ENCODE measurements around the gene NFE2L1.
"Not testable (repeated sequence)": the region's sequence is repeated elsewhere in the genome, so short reads cannot be mapped to it uniquely, and the experiment has no call there.

NFE2L1 gene

DNA sequence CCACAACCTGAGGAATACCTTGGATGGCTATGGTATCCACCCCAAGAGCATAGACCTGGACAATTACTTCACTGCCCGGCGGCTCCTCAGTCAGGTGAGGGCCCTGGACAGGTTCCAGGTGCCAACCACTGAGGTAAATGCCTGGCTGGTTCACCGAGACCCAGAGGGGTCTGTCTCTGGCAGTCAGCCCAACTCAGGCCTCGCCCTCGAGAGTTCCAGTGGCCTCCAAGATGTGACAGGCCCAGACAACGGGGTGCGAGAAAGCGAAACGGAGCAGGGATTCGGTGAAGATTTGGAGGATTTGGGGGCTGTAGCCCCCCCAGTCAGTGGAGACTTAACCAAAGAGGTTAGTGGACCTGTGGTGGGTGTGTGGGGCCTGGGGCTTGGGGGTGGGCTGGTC, 3.1 kb downstream of the NFE2L1 start:
- DNase-seq, result no peak

- no peak for DNase-seq
Observed at GRCh38 chr17:48051706-48052486, 3.7 kb downstream of the NFE2L1 start.

DNA sequence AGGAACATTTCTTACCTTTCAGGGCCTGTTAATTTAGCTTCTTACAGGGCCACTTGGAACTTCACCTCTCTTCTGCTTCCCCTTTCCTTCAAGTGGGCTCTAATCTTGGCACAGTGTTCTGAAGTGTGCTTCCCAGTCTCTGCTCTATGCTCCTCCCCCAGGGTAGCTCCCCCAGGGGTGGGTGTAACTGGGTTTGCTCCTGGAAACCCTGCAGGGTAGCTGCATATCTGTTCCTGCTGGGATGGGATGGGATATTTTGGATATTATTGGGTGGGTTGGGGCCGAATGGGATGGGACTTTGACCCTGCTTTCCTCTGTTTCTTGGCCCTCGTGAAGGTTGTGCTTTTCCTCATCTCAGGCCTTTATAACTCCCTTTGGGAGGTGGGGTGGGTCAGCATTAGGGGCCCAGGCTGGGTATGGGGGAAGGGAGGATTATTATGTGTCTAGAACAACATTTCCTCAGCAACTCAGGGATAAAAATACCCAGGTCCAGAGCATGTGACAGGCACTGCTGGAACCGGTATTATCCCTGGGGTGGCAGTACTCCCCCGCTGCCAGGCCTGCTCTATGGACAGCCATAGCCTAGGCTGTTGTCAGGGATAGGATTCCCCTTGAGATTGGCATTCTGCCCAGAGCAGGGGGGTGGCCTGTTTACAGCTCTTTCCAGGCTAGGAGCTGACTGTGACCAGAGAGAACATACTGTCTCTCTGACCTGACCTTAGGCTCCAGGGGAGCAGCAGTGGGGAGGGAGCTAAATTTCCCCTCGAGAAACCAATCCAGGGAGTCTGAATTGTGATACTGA, 5.0 kb downstream of the NFE2L1 start:
- DNase-seq, result no peak

- DNase-seq, result no peak
Observed at GRCh38 chr17:48053758-48054237, 5.6 kb downstream of the NFE2L1 start.

GRCh38 chr17:48054238-48055185, 6.4 kb downstream of the NFE2L1 start:
- peak; percentile 82 for DNase-seq

DNA sequence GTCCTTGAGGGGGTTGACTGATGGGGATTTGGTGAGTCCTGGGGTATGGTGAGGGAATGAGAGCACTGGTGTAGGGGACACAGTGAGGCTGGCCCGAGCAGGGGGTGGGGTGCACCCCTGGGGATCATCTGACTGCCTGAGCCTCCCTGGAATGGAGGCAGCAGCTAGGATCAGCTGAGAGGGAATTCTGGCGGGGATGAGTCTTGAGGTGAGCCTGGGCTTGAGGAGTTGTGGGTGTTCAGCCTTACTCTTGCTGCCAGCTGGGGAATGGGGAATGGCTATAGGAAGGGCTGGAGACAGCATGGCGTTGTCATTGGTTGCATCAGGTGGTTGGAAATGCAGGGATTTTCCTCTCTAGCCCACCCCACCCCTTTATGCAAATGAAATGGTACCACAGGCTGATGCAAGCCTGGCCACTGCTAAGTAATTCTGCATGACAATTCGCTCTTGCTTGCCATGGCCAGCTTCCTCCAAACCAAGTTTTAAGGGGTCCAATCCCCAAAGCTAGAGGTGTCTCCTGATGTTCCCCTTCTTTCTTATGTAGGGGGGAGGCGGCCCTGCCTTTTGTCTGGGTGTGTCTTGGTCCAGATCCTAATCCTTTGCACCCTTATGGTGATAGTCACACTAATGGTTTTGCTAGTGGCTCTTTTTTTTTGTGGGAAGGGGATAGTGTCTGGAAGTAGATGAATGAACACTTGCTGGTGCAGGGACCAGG, 7.5 kb downstream of the NFE2L1 start:
- DNase-seq, result peak; percentile 79

GRCh38 chr17:48056246-48056745, 8.1 kb downstream of the NFE2L1 start:
- no peak for DNase-seq

GRCh38 chr17:48056879-48057278, 8.7 kb downstream of the NFE2L1 start:
- DNase-seq, result no peak

- no peak for DNase-seq
Observed at GRCh38 chr17:48057626-48058025, 9.5 kb downstream of the NFE2L1 start.

DNA sequence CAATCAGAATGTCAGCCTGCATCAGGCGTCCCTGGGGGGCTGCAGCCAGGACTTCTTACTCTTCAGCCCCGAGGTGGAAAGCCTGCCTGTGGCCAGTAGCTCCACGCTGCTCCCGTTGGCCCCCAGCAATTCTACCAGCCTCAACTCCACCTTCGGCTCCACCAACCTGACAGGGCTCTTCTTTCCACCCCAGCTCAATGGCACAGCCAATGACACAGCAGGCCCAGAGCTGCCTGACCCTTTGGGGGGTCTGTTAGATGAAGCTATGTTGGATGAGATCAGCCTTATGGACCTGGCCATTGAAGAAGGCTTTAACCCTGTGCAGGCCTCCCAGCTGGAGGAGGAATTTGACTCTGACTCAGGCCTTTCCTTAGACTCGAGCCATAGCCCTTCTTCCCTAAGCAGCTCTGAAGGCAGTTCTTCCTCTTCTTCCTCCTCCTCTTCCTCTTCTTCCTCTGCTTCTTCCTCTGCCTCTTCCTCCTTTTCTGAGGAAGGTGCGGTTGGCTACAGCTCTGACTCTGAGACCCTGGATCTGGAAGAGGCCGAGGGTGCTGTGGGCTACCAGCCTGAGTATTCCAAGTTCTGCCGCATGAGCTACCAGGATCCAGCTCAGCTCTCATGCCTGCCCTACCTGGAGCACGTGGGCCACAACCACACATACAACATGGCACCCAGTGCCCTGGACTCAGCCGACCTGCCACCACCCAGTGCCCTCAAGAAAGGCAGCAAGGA, 10.4 kb downstream of the NFE2L1 start:
- no peak for DNase-seq

- DNase-seq, result no peak
Observed at GRCh38 chr17:48059125-48059668, 11.0 kb downstream of the NFE2L1 start.

- no peak for DNase-seq
Observed at GRCh38 chr17:48060249-48060648, 12.1 kb downstream of the NFE2L1 start.

GRCh38 chr17:48062273-48062672, 14.1 kb downstream of the NFE2L1 start:
- DNase-seq, result no peak

GRCh38 chr17:48064638-48065037, 16.5 kb downstream of the NFE2L1 start:
- DNase-seq, result no peak

GRCh38 chr17:48066192-48066591, 18.0 kb downstream of the NFE2L1 start:
- no peak for DNase-seq

- DNase-seq, result no peak
Observed at GRCh38 chr17:48066656-48067055, 18.5 kb downstream of the NFE2L1 start.

DNA sequence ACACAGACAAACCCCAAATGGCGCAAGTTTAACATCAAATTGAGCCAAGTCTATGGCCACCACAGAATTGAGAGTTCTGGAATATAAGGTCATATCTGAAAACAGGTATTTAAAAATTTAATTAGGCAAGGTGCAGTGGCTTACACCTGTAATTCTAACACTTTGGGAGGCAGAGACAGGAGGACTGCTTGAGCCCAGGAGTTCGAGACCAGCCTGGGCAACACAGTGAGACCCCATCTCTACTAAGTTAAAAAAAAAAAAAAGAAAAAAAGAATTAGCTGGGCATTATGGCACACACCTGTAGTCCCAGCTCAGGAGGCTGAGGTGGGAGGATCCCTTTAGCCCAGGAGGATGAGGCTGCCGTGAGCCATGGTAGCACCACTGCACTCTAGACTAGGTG, 19.1 kb downstream of the NFE2L1 start:
- no peak for DNase-seq

- DNase-seq, result not testable (repeated sequence)
Observed at GRCh38 chr17:48067808-48068207, 19.6 kb downstream of the NFE2L1 start.

DNA sequence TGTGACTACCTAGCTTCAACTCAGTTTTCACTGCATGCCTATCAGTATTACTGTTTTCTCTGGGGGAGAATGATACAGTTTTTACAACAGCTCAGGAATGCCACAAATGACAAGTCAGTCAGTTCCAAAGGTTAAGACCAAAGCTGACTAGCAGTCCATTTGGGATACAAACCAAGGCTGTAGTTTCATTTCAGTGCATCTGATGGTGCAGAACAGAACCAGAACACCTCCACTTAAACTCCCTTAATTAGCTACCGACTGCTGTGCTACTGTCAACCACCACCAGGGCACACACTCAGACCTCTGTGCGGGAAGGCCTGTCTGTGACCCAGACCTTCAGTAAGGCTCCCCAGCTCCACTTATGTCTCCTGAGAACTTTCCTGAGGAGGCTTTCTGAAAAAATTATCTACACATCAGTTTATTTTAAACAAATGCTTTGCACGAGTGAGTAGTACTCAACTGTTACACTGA, 20.4 kb downstream of the NFE2L1 start:
- DNase-seq, result no peak

- no peak for DNase-seq
Observed at GRCh38 chr17:48070195-48070594, 22.0 kb downstream of the NFE2L1 start.

GRCh38 chr17:48071654-48072053, 23.5 kb downstream of the NFE2L1 start:
- DNase-seq, result no peak
